ENCODE measurements around the gene MYO18A. TPM values are rescaled to one million over a fixed set of nuclear protein-coding genes. Genes with fewer than 3 reads are reported as not detected.
A peak's percentile ranks its signal among the peaks of the same experiment; 100 is the strongest.

The MYO18A gene
- total RNA-seq, 1 donor = 39.8 TPM

- Histone ChIP-seq H4K20me1 (ENCODE audit: insufficient read depth, low read length) (no peaks in the 10 kb centered on the region), H2AFZ (ENCODE audit: low read length) (no peak overlapping the region), H3K4me3 (ENCODE audit: insufficient read depth, low read length) (no peak overlapping the region), H3K9me3 (ENCODE audit: low read depth, low read length) (no peaks in the 10 kb centered on the region), H3K27ac (ENCODE audit: low read depth, low read length) (no peak overlapping the region), H3K79me2 (ENCODE audit: insufficient read depth, low read length) (no peaks in the 10 kb centered on the region), H3K27me3 (ENCODE audit: insufficient read depth, low read length) (peaks cover 48% of the 10 kb centered on the region), H3K36me3 (ENCODE audit: insufficient read depth, low read length) (no peaks in the 10 kb centered on the region), H3K4me2 (ENCODE audit: insufficient read depth, low read length) (no peak overlapping the region), H3K4me1 (ENCODE audit: insufficient read depth, low read length) (no peaks in the 10 kb centered on the region)
- TF ChIP-seq, protein P1, sequence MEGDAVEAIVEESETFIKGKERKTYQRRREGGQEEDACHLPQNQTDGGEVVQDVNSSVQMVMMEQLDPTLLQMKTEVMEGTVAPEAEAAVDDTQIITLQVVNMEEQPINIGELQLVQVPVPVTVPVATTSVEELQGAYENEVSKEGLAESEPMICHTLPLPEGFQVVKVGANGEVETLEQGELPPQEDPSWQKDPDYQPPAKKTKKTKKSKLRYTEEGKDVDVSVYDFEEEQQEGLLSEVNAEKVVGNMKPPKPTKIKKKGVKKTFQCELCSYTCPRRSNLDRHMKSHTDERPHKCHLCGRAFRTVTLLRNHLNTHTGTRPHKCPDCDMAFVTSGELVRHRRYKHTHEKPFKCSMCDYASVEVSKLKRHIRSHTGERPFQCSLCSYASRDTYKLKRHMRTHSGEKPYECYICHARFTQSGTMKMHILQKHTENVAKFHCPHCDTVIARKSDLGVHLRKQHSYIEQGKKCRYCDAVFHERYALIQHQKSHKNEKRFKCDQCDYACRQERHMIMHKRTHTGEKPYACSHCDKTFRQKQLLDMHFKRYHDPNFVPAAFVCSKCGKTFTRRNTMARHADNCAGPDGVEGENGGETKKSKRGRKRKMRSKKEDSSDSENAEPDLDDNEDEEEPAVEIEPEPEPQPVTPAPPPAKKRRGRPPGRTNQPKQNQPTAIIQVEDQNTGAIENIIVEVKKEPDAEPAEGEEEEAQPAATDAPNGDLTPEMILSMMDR (IDR thresholded peaks at IDR 0.05; ENCODE audit: extremely low read depth, low read depth, low read length) = no peak
- peak; percentile 39 for DNase-seq (ENCODE audit: insufficient read length, low spot score, missing footprints)
These were observed 109.9 kb downstream of the MYO18A start for GRCh38 chr17:29070308-29070707.

GRCh38 chr17:29069526-29070041 is 110.6 kb downstream of the MYO18A start:
- no peak overlapping the region for H3K4me2 ChIP-seq (ENCODE audit: insufficient read depth, low read length)
- H3K27ac ChIP-seq (ENCODE audit: low read depth, low read length) = no peak overlapping the region
- H3K79me2 ChIP-seq (ENCODE audit: insufficient read depth, low read length) = no peaks in the 10 kb centered on the region
- no peaks in the 10 kb centered on the region for H3K36me3 ChIP-seq (ENCODE audit: insufficient read depth, low read length)
- DNase-seq (ENCODE audit: insufficient read length, low spot score, missing footprints) = peak; percentile 78
- no peak overlapping the region for H2AFZ ChIP-seq (ENCODE audit: low read length)
- H3K27me3 ChIP-seq (ENCODE audit: insufficient read depth, low read length) = peaks cover 49% of the 10 kb centered on the region
- no peaks in the 10 kb centered on the region for H3K4me1 ChIP-seq (ENCODE audit: insufficient read depth, low read length)
- no peaks in the 10 kb centered on the region for H3K9me3 ChIP-seq (ENCODE audit: low read depth, low read length)
- no peak overlapping the region for H3K4me3 ChIP-seq (ENCODE audit: insufficient read depth, low read length)
- TF ChIP-seq, protein P1 (IDR thresholded peaks at IDR 0.05; ENCODE audit: extremely low read depth, low read depth, low read length) = no peak
- no peaks in the 10 kb centered on the region for H4K20me1 ChIP-seq (ENCODE audit: insufficient read depth, low read length)

DNA sequence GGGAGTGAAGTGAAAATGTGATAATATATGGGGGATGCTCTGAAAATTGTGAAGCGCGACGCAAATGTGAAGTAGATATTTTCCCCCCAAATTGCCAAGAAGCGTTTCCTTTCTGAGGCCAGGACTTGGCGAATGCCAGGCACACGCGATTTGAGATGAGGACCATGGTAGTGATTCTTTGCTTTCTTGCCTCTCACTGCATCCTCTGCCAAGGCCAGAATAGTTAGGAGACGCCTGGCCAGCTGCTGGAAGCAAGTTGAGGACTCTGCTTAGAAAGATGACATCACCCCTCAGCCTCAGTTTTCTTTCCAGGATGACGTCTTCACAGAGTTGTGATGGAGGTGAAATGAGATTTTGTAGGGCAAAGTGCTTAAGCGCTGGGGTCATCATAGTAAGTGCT is 111.4 kb downstream of the MYO18A start:
- no peak overlapping the region for H3K4me2 ChIP-seq (ENCODE audit: insufficient read depth, low read length)
- no peaks in the 10 kb centered on the region for H4K20me1 ChIP-seq (ENCODE audit: insufficient read depth, low read length)
- H3K79me2 ChIP-seq (ENCODE audit: insufficient read depth, low read length) = no peaks in the 10 kb centered on the region
- H3K36me3 ChIP-seq (ENCODE audit: insufficient read depth, low read length) = no peaks in the 10 kb centered on the region
- H3K4me1 ChIP-seq (ENCODE audit: insufficient read depth, low read length) = no peaks in the 10 kb centered on the region
- TF ChIP-seq, protein P1 (IDR thresholded peaks at IDR 0.05; ENCODE audit: extremely low read depth, low read depth, low read length) = no peak
- DNase-seq (ENCODE audit: insufficient read length, low spot score, missing footprints) = peak; percentile 13
- no peak overlapping the region for H2AFZ ChIP-seq (ENCODE audit: low read length)
- H3K9me3 ChIP-seq (ENCODE audit: low read depth, low read length) = no peaks in the 10 kb centered on the region
- H3K4me3 ChIP-seq (ENCODE audit: insufficient read depth, low read length) = no peak overlapping the region
- H3K27me3 ChIP-seq (ENCODE audit: insufficient read depth, low read length) = peaks cover 49% of the 10 kb centered on the region
- H3K27ac ChIP-seq (ENCODE audit: low read depth, low read length) = no peak overlapping the region

- H3K27ac ChIP-seq (ENCODE audit: low read depth, low read length) = no peak overlapping the region
- TF ChIP-seq, protein P1 (IDR thresholded peaks at IDR 0.05; ENCODE audit: extremely low read depth, low read depth, low read length) = no peak
- H3K4me3 ChIP-seq (ENCODE audit: insufficient read depth, low read length) = no peak overlapping the region
- H3K27me3 ChIP-seq (ENCODE audit: insufficient read depth, low read length) = peaks cover 36% of the 10 kb centered on the region
- H3K4me1 ChIP-seq (ENCODE audit: insufficient read depth, low read length) = no peaks in the 10 kb centered on the region
- H4K20me1 ChIP-seq (ENCODE audit: insufficient read depth, low read length) = no peaks in the 10 kb centered on the region
- no peak overlapping the region for H2AFZ ChIP-seq (ENCODE audit: low read length)
- H3K4me2 ChIP-seq (ENCODE audit: insufficient read depth, low read length) = no peak overlapping the region
- H3K36me3 ChIP-seq (ENCODE audit: insufficient read depth, low read length) = no peaks in the 10 kb centered on the region
- DNase-seq (ENCODE audit: insufficient read length, low spot score, missing footprints) = peak; percentile 15
- H3K9me3 ChIP-seq (ENCODE audit: low read depth, low read length) = no peaks in the 10 kb centered on the region
- no peaks in the 10 kb centered on the region for H3K79me2 ChIP-seq (ENCODE audit: insufficient read depth, low read length)
These were observed 113.6 kb downstream of the MYO18A start for GRCh38 chr17:29066606-29067005.

All from osteoblast (primary cell).